GM10266 (cell line): ENCODE results near the gene TENT4A.
A peak's percentile ranks its signal among the peaks of the same experiment; 100 is the strongest.

ENCODE experiments used
- DNase-seq: peaks from one replicate; pipeline ENCODE4 v3.0.0; 2012; ENCODE audit errors: extremely low spot score
- TF ChIP-seq, protein P1 (sequence below): IDR thresholded peaks from 2 replicates; pipeline ENCODE4 v1.5.1; 2012; ENCODE audit warnings: mild to moderate bottlenecking, low read depth; ENCODE audit not compliant: control insufficient read depth, insufficient read depth; ENCODE audit errors: missing control alignments

Gene TENT4A

DNA sequence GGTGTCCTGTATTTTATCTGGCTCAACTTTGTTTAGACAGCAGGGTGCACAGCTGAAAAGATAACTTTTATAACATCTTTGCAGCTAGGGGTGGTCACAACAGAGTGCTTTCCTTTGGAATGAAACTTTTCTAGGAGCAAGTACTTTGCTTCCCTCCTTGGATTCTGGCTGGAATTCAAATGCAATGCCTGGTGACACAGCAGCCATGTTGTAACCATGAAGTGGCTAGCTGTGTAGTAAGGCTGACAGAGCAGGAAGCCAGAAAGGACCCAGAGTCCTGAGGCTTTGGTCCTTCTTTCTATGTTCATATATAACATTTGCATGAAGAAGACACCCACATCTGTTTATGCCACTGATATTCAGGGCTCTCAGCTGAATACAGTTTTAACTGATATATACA lies 48.1 kb downstream of the TENT4A start:
- TF ChIP-seq, protein P1, sequence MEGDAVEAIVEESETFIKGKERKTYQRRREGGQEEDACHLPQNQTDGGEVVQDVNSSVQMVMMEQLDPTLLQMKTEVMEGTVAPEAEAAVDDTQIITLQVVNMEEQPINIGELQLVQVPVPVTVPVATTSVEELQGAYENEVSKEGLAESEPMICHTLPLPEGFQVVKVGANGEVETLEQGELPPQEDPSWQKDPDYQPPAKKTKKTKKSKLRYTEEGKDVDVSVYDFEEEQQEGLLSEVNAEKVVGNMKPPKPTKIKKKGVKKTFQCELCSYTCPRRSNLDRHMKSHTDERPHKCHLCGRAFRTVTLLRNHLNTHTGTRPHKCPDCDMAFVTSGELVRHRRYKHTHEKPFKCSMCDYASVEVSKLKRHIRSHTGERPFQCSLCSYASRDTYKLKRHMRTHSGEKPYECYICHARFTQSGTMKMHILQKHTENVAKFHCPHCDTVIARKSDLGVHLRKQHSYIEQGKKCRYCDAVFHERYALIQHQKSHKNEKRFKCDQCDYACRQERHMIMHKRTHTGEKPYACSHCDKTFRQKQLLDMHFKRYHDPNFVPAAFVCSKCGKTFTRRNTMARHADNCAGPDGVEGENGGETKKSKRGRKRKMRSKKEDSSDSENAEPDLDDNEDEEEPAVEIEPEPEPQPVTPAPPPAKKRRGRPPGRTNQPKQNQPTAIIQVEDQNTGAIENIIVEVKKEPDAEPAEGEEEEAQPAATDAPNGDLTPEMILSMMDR: no peak
- no peak for DNase-seq

DNA sequence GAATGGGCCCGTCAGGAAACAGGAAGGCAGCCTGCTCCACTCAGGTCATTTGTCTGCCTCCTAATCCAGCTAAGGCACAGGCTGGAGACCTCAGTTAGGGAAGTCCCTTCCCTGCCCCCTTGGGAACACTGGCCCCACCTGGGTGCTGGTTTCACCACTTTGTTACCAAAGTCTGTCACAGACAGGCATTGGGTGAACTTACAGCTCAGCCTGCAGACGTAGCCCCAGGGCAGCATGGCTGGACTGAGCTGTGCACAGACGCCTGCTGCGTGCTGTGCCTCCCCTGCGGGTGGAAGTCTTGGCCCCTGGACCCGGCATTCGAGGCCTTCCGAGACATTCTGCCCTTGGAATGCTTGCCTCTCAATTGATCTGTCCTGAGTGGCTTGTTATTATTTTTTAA lies 48.9 kb downstream of the TENT4A start:
- no peak for DNase-seq
- TF ChIP-seq, protein P1: no peak

DNA sequence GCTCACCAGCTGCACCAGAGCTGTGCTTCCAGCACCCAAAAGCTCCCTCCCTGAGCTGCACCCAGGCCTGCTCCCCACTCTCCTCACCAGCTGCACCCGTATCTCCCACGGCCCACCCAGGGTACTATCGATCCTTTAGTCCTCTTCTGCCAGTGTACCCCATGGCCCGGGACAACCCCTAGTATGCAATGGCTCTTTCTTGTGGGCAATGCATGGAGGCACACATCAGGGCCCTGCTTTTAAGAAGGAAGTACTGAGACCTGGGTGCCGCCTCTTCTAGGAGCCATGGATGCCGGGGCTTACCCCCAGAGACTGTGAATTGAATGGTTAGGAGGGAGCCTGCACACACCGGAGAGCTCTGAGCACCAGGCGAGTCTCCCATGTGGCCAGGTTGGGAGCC lies 49.5 kb downstream of the TENT4A start:
- TF ChIP-seq, protein P1: no peak
- no peak for DNase-seq

DNA sequence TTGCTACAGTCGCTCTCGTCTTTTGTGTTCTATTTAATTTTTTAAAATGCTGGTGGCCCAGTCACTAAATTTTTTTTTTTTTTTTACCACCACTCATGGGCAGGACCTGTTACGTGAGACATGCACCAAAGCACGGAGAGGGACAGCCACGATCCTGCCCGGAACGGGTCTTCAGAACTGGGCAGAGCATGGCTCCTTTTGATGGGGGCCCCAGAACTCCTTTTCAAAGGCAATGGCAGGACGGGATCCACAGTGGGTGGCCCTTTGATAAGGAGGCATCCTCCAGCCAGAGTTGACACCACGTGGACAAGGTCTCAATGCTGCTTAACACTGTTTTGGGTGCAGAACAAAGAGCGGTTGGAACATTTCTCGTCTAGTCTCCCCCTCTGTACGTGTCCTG lies 50.0 kb downstream of the TENT4A start:
- TF ChIP-seq, protein P1: no peak
- no peak for DNase-seq

DNA sequence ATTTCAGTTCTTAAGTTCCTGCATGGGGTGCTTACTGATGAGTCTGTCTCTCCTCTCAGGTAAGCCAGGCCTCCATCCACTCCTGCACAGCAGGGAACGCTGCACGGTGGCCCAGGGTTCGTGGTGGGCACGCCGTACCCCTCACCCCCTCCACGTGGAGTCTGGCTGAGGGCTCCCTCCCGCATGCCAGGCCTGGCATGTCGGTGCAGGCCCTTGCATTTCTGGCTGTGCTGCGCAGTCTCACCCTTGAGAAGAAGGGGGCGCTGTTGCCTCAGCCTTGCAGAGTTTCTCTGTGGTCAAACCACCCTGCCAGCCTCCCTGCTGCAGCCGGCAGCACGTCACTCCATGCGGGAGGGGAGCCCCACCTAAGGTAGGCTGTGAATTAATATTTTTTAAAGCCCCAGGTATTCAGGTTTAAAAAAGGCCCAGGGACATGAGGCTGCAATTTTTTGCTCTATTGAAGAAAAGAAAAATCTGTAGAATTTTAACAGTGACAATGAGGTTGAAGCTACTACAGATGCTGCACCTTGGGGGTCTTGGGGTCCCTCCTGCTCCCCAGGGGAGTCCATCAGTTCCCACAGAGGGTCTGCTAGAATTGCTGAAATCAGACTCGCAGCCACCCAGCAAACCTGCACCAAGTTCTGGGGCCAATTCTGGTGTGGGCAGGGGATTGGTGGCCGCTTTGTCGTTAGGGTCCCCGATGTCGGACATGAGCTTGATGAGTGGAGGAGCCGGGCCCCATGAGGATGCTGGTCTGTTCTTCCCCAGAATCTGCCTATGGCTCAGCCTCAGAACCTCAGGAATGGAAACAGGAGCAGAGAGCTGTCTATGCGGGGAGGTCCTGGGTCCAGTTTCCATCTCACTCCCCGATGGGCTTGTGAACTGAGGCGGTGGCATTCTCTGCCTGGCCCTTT lies 52.6 kb downstream of the TENT4A start:
- peak; percentile 85 for DNase-seq
- TF ChIP-seq, protein P1: peak; percentile 85

DNA sequence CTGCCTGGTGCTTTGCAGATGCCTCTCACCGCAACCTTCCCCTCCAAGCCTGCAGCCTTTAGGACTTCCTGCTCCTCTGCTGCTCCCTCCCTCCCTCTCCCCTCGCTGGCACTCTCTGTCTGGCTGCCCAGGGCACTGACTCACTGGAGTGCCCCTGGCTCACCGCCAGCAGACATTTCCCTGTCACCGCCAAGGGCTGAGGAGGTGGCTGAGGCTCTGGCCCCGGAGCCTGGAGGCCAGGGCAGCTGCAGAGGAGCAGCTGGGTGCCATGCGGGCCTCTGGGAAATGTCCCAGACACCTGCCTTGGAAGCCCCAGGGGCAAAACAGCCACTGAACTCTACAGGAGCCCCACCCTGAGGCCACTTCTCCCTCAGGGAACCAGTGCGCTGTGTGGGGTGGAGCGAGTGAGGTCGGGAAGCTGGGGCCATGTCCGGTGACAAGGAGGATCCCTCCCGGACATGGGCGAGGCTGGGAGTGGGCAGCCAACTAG lies 53.4 kb downstream of the TENT4A start:
- no peak for DNase-seq
- TF ChIP-seq, protein P1: no peak

DNA sequence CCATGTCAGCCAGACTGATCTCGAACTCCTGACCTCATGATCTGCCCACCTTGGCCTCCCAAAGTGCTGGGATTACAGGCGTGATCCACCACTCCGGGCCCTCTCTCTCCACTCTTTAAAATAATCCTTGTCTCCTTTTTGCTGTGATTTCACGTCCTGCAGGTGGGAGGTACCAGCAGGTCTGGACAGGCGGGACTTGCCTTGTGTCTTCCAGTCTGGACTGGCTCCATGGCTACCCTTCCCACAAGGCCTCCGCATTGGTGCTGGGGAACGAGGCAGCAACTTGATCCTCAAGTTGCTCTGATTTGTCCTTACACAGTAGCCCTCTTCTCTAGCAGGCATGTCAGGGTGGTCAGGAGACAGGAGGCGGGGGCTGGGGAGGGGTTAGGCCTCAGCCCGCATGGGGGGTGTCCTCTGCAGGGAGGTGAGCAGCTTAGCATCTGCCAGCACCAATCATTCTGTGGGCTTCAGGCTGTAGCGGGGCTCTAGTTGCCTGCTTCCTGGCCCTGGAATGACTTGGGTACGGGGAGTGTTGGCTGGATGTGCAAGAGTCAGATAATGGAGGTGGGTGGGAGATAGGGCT lies 54.3 kb downstream of the TENT4A start:
- no peak for DNase-seq
- TF ChIP-seq, protein P1: no peak
